ENCODE data around the gene SLX4IP.

- TF ChIP-seq CTCF (IDR thresholded peaks at IDR 0.05; ENCODE audit: low read depth, low read length), result no peak
- no peak for TF ChIP-seq EZH2phosphoT487 (IDR thresholded peaks at IDR 0.05; ENCODE audit: low read depth)
Observed at GRCh38 chr20:10527781-10528180, 92.7 kb downstream of the SLX4IP start.
